Fibroblast of upper back skin (primary cell): ENCODE results near the gene RAB3IL1.

Experiments
- DNase-seq: peaks from one replicate; pipeline ENCODE4 v3.0.0-alpha.2; 2013

Gene RAB3IL1

GRCh38 chr11:61951484-61952135 lies 34.2 kb upstream of the RAB3IL1 start:
- no peak for DNase-seq

GRCh38 chr11:61950035-61950547 lies 32.7 kb upstream of the RAB3IL1 start, which contains the start of gene BEST1:
Gene BEST1 (plus strand): TSS chr11:61950351. CDS start chr11:61951807, 1,456 bp downstream.
- no peak for DNase-seq

GRCh38 chr11:61949169-61950034 lies 32.0 kb upstream of the RAB3IL1 start:
- peak; percentile 99 for DNase-seq

GRCh38 chr11:61948505-61948904 lies 31.1 kb upstream of the RAB3IL1 start:
- DNase-seq: no peak

- DNase-seq: peak; percentile 91
These were observed 30.3 kb upstream of the RAB3IL1 start for GRCh38 chr11:61947486-61948210.

GRCh38 chr11:61946894-61947293 lies 29.5 kb upstream of the RAB3IL1 start:
- no peak for DNase-seq

GRCh38 chr11:61945191-61945590 lies 27.8 kb upstream of the RAB3IL1 start:
- no peak for DNase-seq

- no peak for DNase-seq
These were observed 23.1 kb upstream of the RAB3IL1 start for GRCh38 chr11:61940466-61940865.

GRCh38 chr11:61935861-61936260 lies 18.5 kb upstream of the RAB3IL1 start:
- DNase-seq: no peak

- DNase-seq: no peak
These were observed 13.6 kb upstream of the RAB3IL1 start for GRCh38 chr11:61930933-61931332.

- DNase-seq: no peak
These were observed 11.2 kb upstream of the RAB3IL1 start for GRCh38 chr11:61928606-61929005.

- DNase-seq: peak; percentile 32
These were observed 10.1 kb upstream of the RAB3IL1 start for GRCh38 chr11:61927501-61927900.

- DNase-seq: no peak
These were observed 8.9 kb upstream of the RAB3IL1 start for GRCh38 chr11:61926235-61926634.

- DNase-seq: no peak
These were observed 8.4 kb upstream of the RAB3IL1 start for GRCh38 chr11:61925736-61926135.

GRCh38 chr11:61924064-61924455 lies 6.7 kb upstream of the RAB3IL1 start:
- DNase-seq: no peak

- peak; percentile 66 for DNase-seq
These were observed 6.0 kb upstream of the RAB3IL1 start for GRCh38 chr11:61923166-61924063.

- peak; percentile 87 for DNase-seq
These were observed 5.2 kb upstream of the RAB3IL1 start for GRCh38 chr11:61922539-61922938.

- no peak for DNase-seq
These were observed 4.1 kb upstream of the RAB3IL1 start for GRCh38 chr11:61921446-61921845.

- DNase-seq: no peak
These were observed 2.6 kb upstream of the RAB3IL1 start for GRCh38 chr11:61919705-61920631.

- peak; percentile 9 for DNase-seq
These were observed 1.8 kb upstream of the RAB3IL1 start for GRCh38 chr11:61918938-61919704.
